HG03469 (cell line): Measurements from ENCODE around the gene FLT4.

Experiments
- ATAC-seq: cut with Tn5 transposase; IDR thresholded peaks from one replicate; pipeline ENCODE4 v1.9.1; 2021; ENCODE audit warnings: mild to moderate bottlenecking, moderate library complexity, moderate number of reproducible peaks; ENCODE audit not compliant: unreplicated experiment

Gene FLT4

GRCh38 chr5:180643191-180643851 is 6.1 kb downstream of the FLT4 start:
- no peak for ATAC-seq

DNA sequence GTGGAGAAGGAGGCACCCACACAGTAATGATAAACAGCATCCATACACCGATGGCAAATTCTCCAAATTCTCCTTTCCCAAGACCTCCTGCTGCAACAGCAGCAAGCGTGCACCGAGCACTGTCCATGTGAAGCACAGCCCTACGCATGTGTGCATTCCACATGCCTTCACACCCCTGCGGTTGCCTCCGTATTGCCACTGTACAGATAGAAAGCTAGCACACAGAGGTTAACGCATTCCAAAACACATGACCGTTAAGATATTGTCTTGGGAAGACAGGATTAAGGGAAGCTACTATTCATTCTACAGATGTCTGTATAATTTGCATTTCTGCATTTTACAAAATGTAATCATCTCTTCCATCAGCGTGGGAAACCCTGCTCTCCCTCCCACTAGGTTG is 6.6 kb downstream of the FLT4 start:
- no peak for ATAC-seq

DNA sequence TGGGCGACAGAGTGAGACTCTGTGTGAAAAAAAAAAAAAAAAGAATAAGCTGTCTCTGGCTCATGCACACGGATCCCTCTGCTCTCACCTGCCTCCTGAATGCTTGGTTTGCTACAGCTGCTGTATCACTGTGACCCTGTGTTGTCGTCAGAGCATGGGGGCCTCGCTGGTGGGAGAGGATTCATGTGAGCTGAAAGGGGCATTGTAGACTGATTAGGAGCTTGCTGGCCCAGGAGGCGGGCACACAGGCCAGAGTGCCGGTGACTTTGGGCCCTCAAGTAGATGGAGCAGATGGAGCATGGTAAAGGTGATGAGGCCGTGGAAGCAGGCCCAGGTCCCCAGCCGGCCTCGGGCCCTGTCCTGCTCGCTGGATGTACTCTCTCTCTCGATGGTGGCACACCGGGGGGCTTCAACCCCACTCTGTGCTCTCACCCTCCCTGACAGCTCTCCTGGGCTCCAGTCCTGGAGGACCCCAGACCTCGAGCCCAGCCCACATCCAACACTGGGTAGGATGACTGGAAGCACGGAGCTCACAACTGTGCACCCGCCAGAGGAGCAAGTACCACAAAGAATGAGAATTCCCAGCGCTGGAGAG is 7.1 kb downstream of the FLT4 start:
- no peak for ATAC-seq

DNA sequence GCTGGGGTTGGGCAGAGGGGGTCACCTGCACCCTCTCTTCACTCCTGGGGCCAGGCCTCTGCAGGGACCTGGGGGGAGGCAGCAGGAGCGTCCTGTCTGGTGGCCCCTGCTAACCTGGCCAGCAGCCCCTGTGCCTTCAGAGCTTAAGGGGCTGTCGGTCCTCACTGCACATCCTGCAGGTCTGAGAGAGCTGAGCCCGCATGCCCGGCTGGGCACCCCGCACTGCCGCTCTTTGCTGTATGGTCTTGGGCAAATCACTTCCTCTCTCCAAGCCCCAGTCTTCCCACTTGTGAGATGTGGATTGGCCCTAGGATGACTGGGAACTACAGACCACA is 7.9 kb downstream of the FLT4 start:
- ATAC-seq: no peak

- ATAC-seq: no peak
These were observed 8.4 kb downstream of the FLT4 start for GRCh38 chr5:180640861-180641565.

- no peak for ATAC-seq
These were observed 8.9 kb downstream of the FLT4 start for GRCh38 chr5:180640611-180640860.

DNA sequence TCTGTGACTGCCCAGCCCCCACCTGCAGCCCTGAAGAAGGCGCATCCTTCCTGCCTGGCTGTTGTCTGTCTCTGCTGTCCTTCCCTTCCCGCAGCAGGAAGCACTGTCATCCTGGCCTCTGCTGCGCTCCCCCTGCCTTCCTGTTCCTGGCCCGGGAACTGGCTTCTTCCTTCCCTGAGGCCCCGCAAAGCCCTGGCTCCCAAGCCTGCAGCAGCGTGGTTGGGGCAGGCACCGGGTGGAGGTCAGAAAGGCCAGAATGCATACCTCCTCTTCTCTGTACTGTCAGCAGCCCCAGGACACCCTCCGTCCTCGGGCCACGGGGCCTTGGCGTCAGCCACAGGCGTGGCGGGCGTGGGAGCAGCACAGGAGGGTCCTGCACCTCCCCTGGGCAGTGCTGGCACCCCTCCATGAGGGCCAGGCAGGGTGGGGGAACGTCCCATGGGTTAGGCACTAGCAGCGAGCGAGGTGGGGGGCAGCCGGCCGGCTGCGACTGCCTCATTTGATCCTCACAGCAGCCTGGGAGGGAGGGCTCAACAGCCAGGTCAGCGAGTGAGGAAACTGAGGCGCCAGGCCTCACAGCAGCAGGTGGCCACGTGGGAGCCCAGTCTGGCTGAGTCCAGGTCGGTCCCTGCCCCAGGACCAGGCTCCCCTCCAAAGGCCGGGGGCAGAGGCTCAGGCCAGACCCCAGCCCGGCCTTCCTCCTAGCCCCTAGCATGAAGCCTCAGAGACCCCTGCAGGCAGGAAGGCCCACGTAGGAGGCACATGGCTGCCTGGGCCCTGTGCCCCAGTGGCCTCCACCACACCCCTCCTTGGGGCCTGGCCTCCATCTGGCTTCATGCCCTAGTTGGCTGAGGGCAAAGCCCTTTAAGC is 9.4 kb downstream of the FLT4 start:
- ATAC-seq: no peak

DNA sequence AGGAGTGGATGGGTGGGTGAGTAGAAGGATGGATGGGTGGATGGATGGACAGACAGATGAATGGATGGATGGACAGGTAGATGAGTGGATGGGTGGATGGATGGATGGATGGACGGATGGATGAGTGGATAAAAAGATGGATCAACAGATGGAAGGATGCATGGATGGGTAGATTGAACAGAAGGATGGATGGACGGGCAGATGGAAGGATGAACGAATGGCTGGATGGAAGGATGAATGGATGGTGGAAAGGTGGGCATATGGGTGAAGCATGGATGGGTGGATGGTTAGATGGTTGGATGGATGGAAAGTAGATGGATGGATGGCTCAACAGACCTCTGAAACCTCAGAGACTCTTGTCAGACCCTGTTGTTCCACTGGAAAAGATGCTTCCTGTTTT is 10.1 kb downstream of the FLT4 start:
- no peak for ATAC-seq

DNA sequence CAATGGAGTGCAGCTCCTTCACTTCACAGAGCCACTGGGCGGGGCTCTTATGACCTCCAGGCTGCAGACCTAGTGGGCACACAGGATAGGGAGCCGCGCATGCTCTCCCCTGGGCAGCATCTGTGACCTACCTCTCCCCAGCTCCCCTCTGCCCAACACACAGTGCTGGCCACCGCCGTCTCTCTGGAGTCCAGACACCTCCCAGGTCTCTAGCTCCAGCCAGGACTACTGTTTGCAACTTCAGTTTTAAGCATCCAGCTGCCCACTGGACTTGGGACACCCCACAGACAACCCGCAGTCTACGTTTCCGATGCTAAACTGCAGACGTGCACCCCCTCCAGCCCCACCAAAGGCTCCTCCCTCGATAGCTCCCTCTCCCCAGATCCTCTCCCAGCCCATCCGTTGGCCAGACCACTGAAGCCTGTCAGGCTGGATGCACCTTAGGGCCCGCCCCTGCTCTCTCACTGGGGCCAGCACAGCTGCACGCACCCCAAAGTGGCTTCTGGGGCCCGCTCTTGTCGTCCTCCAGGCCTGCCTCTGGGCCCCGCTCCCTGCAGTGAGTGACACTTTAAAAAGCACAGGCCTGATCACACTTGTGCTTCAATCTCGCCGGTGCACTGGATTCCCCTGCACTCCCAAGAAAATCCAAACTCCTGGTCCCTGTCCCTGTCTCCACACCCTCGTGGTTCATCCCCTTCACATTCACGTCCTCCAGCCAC is 11.3 kb downstream of the FLT4 start:
- ATAC-seq: no peak

GRCh38 chr5:180636403-180637075 is 12.9 kb downstream of the FLT4 start:
- no peak for ATAC-seq

DNA sequence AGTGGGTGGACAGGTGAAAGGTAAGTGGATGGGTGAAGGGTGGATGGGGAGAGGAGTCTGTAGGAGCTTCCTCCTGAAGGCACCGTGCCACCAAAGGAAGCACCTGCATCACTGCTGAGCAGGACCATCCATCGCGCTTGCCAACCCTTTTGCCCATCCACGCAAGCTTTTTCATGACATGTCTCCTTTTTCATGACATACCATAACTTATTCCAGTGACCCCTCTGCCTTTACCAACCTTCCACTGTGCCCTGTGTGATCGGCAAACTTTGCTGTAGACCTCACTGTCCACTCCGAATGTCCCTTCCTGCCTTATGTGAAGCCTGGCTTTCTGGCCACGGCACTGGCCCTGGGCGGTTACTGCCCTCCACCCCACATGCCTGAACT is 13.4 kb downstream of the FLT4 start:
- no peak for ATAC-seq

DNA sequence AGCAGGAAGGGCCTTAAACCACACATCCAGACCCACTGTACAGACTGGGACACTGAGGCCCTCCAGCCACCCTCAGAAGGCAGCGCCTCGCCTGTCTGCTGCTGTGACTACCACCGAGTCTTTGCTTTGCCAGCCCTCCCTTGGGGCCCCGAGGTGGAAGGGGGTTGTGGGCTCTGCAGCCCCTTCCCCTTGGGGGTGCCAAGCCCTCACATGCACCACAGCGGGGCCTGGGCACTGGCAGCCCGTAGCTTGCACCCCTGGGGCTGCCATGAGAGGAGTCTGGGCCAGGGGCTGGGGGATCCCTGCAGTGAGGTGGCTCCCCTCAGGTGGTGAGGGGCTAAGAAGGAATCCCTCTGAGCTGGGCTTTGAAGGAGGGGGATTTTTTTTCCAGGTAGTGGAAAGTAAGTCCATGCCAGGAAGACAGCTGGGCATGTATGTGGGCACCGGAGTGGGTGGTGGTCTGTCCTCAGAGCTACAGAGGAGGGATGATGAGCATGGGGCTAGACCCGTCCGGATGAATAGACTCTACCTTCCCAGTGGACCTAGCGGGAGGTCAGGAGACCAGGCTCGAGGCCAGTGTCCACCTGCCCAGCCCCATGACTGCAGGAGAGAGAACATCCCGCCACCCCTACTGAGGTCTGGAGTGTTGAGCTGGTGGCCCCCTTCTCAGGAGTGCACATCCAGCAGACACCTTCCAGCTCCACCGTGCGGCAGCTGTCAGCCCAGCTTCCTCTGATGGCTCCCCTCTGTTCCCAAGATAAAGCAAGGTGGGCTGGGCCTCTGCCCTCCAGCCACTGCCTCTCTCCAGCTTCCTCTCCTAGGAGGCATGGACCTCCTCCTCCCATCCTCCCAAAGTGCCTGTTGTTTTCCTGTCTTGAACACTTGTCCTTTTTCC is 15.9 kb downstream of the FLT4 start:
- no peak for ATAC-seq

GRCh38 chr5:180632768-180633167 is 16.6 kb downstream of the FLT4 start:
- no peak for ATAC-seq

- no peak for ATAC-seq
These were observed 17.6 kb downstream of the FLT4 start for GRCh38 chr5:180631549-180632383.

GRCh38 chr5:180630426-180630825 is 19.0 kb downstream of the FLT4 start:
- no peak for ATAC-seq

- no peak for ATAC-seq
These were observed 19.5 kb downstream of the FLT4 start for GRCh38 chr5:180629831-180630382.

DNA sequence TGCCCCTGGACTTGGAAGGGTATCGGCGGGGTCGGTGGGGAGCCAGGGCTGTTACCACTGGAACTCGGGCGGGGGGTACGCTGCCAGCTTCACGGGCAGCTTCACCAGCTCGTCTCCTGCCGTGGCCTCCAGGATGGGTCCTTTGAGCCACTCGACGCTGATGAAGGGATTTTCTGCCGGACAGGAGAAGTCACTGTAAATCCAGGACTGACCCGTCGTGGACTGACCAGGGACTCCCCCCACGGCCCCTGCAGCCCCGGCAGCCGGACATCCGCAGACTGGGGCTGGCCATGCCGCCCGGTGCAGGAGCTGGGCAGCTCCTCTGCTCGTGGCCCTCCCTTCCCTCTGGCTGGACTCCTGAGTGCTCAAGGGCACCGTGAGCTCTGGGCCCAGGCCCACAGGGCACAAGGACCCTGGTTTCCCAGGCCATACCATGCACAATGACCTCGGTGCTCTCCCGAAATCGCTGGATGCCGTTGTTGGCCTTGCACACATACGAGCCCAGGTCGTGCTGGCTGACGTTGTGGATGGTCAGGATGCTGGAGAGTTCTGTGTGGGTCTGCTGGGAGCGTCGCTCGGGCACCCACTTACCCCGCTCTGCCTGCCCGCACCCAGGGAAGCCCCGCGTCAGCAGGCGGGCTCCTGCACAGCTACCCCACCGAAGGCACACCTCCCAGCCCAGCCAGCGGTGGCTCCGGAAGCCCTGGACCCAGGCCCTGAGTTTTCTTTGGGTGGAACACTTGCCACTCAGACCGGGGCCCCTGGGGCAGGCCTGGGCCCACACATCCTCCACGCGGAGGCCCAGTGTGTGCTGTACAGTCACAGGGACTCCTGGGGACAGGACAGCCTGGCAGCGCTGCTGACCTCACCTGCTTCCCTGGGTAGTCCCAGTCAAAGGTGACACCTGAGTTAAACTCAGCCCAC is 20.3 kb downstream of the FLT4 start:
- no peak for ATAC-seq
